Measurements from ENCODE around the gene FBRSL1. TPM values are rescaled to one million over a fixed set of nuclear protein-coding genes. Genes with fewer than 3 reads are reported as not detected.
A peak's percentile ranks its signal among the peaks of the same experiment; 100 is the strongest.

Gene FBRSL1
- total and polyA plus RNA-seq, 9 donors: 3.2 to 69.5 (median 32.2) TPM

- Histone ChIP-seq H3K27me3 (no peaks in the 10 kb centered on the region), H3K4me3 (no peak overlapping the region), H3K27ac (no peak overlapping the region), H3K9me3 (no peaks in the 10 kb centered on the region), H3K36me3 (no peaks in the 10 kb centered on the region), H3K4me1 (ENCODE audit: insufficient read depth) (no peaks in the 10 kb centered on the region)
- DNase-seq: peak in 1 of 5 donors; percentile 1
- no peak for TF ChIP-seq POLR2A (IDR thresholded peaks at IDR 0.05)
- TF ChIP-seq EP300 (IDR thresholded peaks at IDR 0.05): no peak
- TF ChIP-seq CTCF (IDR thresholded peaks at IDR 0.05): no peak
- 65 to 72% (median 71%) methylated on average over 22 of the region's 22 CpGs for WGBS, 3 donors
- intact Hi-C loops (cut with DNase I): no loop called here
These were observed 40.2 kb upstream of the FBRSL1 start for GRCh38 chr12:132449565-132450417.

GRCh38 chr12:132450418-132451171, 39.4 kb upstream of the FBRSL1 start:
- no peaks in the 10 kb centered on the region for H3K27me3 ChIP-seq
- intact Hi-C loops (cut with DNase I): no loop called here

GRCh38 chr12:132451172-132451835, 38.6 kb upstream of the FBRSL1 start:
- 51 to 58% (median 56%) methylated on average over 33 to 35 of the region's 35 CpGs for WGBS, 3 donors
- H3K27ac ChIP-seq: no peak overlapping the region
- no peaks in the 10 kb centered on the region for H3K9me3 ChIP-seq
- peak in 1 of 5 donors; percentile 9 for DNase-seq
- H3K4me3 ChIP-seq: no peak overlapping the region
- intact Hi-C loops (cut with DNase I): no loop called here
- no peak for TF ChIP-seq CTCF (IDR thresholded peaks at IDR 0.05)
- no peak for TF ChIP-seq EP300 (IDR thresholded peaks at IDR 0.05)
- TF ChIP-seq POLR2A (IDR thresholded peaks at IDR 0.05): no peak
- H3K36me3 ChIP-seq: no peaks in the 10 kb centered on the region
- H3K27me3 ChIP-seq: no peaks in the 10 kb centered on the region
- no peaks in the 10 kb centered on the region for H3K4me1 ChIP-seq (ENCODE audit: insufficient read depth)

More at GRCh38 chr12:132450418-132451171, 39.4 kb upstream of the FBRSL1 start:
- Histone ChIP-seq H3K36me3 (no peaks in the 10 kb centered on the region), H3K27ac (no peak overlapping the region), H3K4me1 (ENCODE audit: insufficient read depth) (no peaks in the 10 kb centered on the region), H3K4me3 (no peak overlapping the region), H3K9me3 (no peaks in the 10 kb centered on the region)
- peak in 1 of 5 donors; percentile 9 for DNase-seq
- TF ChIP-seq POLR2A (IDR thresholded peaks at IDR 0.05) (no peak), EP300 (IDR thresholded peaks at IDR 0.05) (no peak), CTCF (IDR thresholded peaks at IDR 0.05) (no peak)
- WGBS, 3 donors: 23 to 38% (median 31%) methylated on average over 22 of the region's 22 CpGs

- H3K27me3 ChIP-seq: no peaks in the 10 kb centered on the region
- no peaks in the 10 kb centered on the region for H3K4me1 ChIP-seq (ENCODE audit: insufficient read depth)
- H3K36me3 ChIP-seq: no peaks in the 10 kb centered on the region
- H3K27ac ChIP-seq: no peak overlapping the region
- intact Hi-C loops (cut with DNase I): no loop called here
- peak in 1 of 5 donors; percentile 9 for DNase-seq
- H3K4me3 ChIP-seq: no peak overlapping the region
- no peaks in the 10 kb centered on the region for H3K9me3 ChIP-seq
- TF ChIP-seq CTCF (IDR thresholded peaks at IDR 0.05) (no peak), POLR2A (IDR thresholded peaks at IDR 0.05) (no peak), EP300 (IDR thresholded peaks at IDR 0.05) (no peak)
- WGBS, 3 donors: 81 to 88% (median 86%) methylated on average over 10 of the region's 10 CpGs
These were observed 38.1 kb upstream of the FBRSL1 start for GRCh38 chr12:132451836-132452195.

Measured in ovary (tissue), 9 donors.